SJCRH30 (cell line): ENCODE results near the gene SSPN. TPM values are rescaled to one million over a fixed set of nuclear protein-coding genes. Genes with fewer than 3 reads are reported as not detected.

ENCODE experiments used
- DNase-seq, 2 experiments: peaks; one replicate each; pipeline ENCODE4 v3.0.0-alpha.2; 2015 to 2020
- H3K27ac ChIP-seq: fragments of 250-450 bp; sonication (Bioruptor Pico); 2 replicates; pipeline ENCODE4 v1.5.1; 2020; ENCODE audit warnings: mild to moderate bottlenecking, moderate library complexity
- H3K27me3 ChIP-seq: fragments of 250-450 bp; sonication (Bioruptor Pico); 2 replicates; pipeline ENCODE4 v1.5.1; 2020; ENCODE audit warnings: mild to moderate bottlenecking, moderate library complexity
- H3K36me3 ChIP-seq: fragments of 250-450 bp; sonication (Bioruptor Pico); 2 replicates; pipeline ENCODE4 v1.5.1; 2020; ENCODE audit warnings: mild to moderate bottlenecking, moderate library complexity
- H3K4me1 ChIP-seq: fragments of 250-450 bp; sonication (Bioruptor Pico); 2 replicates; pipeline ENCODE4 v1.5.1; 2020; ENCODE audit warnings: mild to moderate bottlenecking, moderate library complexity
- H3K4me3 ChIP-seq: fragments of 250-450 bp; sonication (Bioruptor Pico); 2 replicates; pipeline ENCODE4 v1.5.1; 2020; ENCODE audit warnings: mild to moderate bottlenecking, moderate library complexity
- H3K9me3 ChIP-seq: fragments of 250-450 bp; sonication (Bioruptor Pico); replicated peaks from 2 replicates; pipeline ENCODE4 v1.5.1; 2020; ENCODE audit warnings: mild to moderate bottlenecking, moderate library complexity
- total RNA-seq: library from RNA; depleted of rRNA; stranded (reverse); fragments of >200 nt; shearing (Covaris generic); gene quantifications from 2 replicates; pipeline ENCODE4 v1.2.3, GENCODE V29; 2014; rRNA removed

Gene SSPN, protein sequence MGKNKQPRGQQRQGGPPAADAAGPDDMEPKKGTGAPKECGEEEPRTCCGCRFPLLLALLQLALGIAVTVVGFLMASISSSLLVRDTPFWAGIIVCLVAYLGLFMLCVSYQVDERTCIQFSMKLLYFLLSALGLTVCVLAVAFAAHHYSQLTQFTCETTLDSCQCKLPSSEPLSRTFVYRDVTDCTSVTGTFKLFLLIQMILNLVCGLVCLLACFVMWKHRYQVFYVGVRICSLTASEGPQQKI
- 2.8 and 4.0 TPM in 2 replicates for total RNA-seq

DNA sequence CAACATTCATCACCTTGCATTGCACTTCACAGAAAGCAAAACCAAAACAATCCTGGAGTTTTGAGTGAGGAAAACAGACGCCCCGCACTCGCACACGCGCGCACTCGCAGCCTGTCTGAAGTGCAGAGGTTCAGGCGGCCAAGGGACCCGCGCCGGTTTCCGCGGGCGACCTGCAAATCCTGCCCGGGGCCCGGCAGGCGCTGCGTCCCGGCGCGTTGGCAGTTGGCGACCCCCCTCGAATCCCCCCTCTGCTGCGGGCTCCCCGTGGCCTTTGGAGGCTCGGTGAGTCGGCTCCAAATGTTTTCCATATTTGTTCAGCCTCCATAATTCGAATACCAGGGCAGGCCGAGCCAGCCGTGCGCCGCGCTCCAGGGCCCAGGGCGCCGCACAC is at the start of gene SSPN:
TSS of gene SSPN (plus strand) at position 324 of the 391 bp plus-strand sequence. CDS start 100 bp downstream, outside the sequence.
- Histone ChIP-seq H3K4me3 (peak within 1 kb of the TSS; percentile 80), H3K9me3 (no peaks in the 10 kb centered on the region), H3K27me3 (no peaks in the 10 kb centered on the region), H3K36me3 (no peaks in the 10 kb centered on the region; the same call in 1 of the 2 replicates), H3K27ac (peak within 1 kb of the TSS; percentile 76), H3K4me1 (0 out of 2 replicates have a peak, but pooled peaks cover 5% of the 10 kb centered on the region)
- DNase-seq = peak; percentile 70 to 76

DNA sequence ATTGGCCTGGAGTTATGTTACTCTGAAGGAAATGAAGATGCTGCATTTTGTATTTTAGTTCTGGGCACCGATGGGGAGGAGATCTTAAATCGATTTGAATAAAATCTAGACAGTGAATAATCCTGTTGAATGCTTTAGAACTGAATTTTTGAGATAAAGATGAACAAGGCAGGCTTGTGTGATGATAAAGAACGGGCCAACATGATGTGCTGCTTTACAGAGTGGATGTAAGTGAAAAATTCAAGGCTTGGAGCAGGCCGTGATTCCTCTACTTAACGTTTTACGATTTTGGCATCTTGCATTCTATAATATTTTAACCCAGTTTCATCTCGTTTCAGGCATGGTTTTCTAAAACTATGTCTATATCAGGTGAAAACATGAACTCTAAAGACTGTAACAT is 47.1 kb upstream of the SSPN start:
- Histone ChIP-seq H3K4me1 (peaks cover 16% of the 10 kb centered on the region), H3K27ac (no peak overlapping the region), H3K4me3 (no peak overlapping the region), H3K9me3 (no peaks in the 10 kb centered on the region), H3K36me3 (no peaks in the 10 kb centered on the region), H3K27me3 (no peaks in the 10 kb centered on the region)
- DNase-seq = no peak

DNA sequence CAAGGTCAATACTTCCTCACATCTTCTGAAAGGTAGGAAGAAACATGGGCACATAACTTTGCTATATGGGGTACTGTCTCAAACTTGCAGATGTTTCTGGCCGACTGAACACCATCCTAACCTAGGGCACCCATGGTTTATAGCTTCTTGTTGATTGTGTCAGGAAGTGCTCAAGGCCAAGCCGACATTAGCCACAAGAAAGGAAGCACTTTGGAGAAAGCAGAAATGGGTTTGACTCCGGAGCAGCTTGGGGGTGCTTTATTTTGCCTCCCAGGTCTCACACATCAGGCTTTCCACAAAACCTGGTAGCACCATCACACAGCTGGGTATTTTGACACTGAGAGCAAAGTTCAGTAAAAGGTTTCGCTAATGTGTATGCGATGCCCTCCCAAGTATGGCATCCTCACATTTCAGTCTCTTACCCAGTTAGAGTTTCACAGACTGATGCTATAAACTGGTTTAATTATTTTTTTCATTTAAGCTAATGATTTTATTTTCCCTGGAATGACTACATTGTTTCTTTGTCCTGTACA is 45.3 kb upstream of the SSPN start:
- H3K27me3 ChIP-seq = no peaks in the 10 kb centered on the region
- no peaks in the 10 kb centered on the region for H3K9me3 ChIP-seq
- H3K4me1 ChIP-seq = peaks cover 26% of the 10 kb centered on the region
- no peak overlapping the region for H3K27ac ChIP-seq
- H3K36me3 ChIP-seq = no peaks in the 10 kb centered on the region
- H3K4me3 ChIP-seq = no peak overlapping the region
- DNase-seq = no peak

DNA sequence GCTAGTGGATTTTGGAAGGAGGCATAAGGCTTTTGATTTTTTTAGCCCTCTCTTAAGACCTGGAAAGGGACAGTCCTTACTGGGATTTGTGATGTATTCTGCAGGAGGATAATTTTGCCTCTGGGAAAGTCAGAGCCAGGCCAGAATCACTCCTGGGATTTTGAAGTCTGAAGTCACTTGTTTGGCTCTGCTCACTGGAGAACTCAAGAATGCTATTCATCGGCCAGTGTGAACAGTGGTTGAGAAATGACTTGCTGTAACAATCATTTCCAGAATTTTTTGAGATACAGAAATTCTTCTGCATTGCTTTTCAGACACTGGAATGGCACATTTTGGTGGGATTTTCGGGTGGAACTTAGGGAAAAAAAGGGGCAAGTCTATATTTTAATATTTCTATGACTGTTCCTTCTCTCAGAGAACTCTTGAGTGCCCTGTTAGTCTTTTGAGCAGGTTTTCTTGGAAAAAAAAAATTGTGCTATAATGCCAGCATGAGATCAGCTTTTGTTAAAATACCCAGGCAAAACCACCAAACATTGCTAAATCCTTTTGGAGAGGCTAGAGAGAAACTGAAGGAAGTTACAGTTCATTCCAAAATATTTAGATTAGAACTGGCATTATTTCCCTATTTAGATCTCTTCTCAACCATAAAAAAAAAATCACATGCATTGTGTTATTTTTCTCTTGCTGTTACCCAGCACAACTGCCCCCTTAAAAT is 44.5 kb upstream of the SSPN start:
- no peak for DNase-seq
- Histone ChIP-seq H3K4me1 (peaks cover 26% of the 10 kb centered on the region), H3K9me3 (no peaks in the 10 kb centered on the region), H3K36me3 (no peaks in the 10 kb centered on the region), H3K27me3 (no peaks in the 10 kb centered on the region), H3K27ac (no peak overlapping the region), H3K4me3 (no peak overlapping the region)

- H3K4me3 ChIP-seq = no peak overlapping the region
- H3K27me3 ChIP-seq = no peaks in the 10 kb centered on the region
- H3K36me3 ChIP-seq = no peaks in the 10 kb centered on the region
- DNase-seq = no peak
- no peaks in the 10 kb centered on the region for H3K9me3 ChIP-seq
- peaks cover 26% of the 10 kb centered on the region for H3K4me1 ChIP-seq
- H3K27ac ChIP-seq = no peak overlapping the region
Observed at GRCh38 chr12:26152507-26153102, 42.8 kb upstream of the SSPN start.

GRCh38 chr12:26153421-26154154 is 41.8 kb upstream of the SSPN start:
- H3K27me3 ChIP-seq = no peaks in the 10 kb centered on the region
- H3K9me3 ChIP-seq = no peaks in the 10 kb centered on the region
- no peak overlapping the region for H3K4me3 ChIP-seq
- no peaks in the 10 kb centered on the region for H3K36me3 ChIP-seq
- peak overlapping the region; percentile 26; the same call in 1 of the 2 replicates for H3K27ac ChIP-seq
- peak; percentile 23 to 26 for DNase-seq
- peaks cover 26% of the 10 kb centered on the region for H3K4me1 ChIP-seq

DNA sequence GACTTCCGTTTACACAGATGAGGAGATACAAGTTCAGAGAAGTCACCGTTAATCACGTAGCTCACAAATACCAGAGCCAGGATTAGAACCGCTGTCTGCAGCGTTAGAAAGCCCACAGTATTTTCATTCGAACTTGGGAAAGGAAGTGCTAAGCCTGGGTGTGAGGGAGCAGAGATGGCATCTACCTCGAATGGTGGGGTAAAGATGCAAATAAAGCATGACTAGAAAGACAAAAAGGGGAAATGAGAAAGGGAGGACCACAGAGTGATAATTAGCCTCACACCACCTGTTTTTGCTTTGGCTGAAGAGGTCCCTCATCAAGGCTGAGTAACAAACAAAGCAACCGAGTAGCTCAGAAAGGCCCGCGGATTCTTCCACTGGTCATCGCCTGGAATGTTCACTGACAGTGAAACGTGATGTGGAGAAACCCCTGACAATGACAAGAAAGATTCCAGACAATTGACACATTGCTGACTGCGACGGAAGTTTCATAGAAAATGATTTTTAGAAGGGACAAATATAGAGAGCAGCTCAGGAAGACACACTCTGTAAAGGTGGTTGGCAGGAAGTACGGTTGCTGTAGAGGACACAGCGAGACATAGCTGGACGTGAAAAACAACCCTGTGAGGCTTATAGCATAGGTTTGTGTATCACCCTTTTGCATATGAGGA is 39.0 kb upstream of the SSPN start:
- no peaks in the 10 kb centered on the region for H3K36me3 ChIP-seq
- no peaks in the 10 kb centered on the region for H3K9me3 ChIP-seq
- H3K27me3 ChIP-seq = no peaks in the 10 kb centered on the region
- H3K27ac ChIP-seq = no peak overlapping the region
- no peak overlapping the region for H3K4me3 ChIP-seq
- peaks cover 23% of the 10 kb centered on the region for H3K4me1 ChIP-seq
- no peak for DNase-seq

GRCh38 chr12:26157001-26157400 is 38.4 kb upstream of the SSPN start:
- Histone ChIP-seq H3K36me3 (no peaks in the 10 kb centered on the region), H3K9me3 (no peaks in the 10 kb centered on the region), H3K27me3 (no peaks in the 10 kb centered on the region), H3K27ac (no peak overlapping the region), H3K4me1 (peaks cover 21% of the 10 kb centered on the region), H3K4me3 (no peak overlapping the region)
- no peak for DNase-seq

DNA sequence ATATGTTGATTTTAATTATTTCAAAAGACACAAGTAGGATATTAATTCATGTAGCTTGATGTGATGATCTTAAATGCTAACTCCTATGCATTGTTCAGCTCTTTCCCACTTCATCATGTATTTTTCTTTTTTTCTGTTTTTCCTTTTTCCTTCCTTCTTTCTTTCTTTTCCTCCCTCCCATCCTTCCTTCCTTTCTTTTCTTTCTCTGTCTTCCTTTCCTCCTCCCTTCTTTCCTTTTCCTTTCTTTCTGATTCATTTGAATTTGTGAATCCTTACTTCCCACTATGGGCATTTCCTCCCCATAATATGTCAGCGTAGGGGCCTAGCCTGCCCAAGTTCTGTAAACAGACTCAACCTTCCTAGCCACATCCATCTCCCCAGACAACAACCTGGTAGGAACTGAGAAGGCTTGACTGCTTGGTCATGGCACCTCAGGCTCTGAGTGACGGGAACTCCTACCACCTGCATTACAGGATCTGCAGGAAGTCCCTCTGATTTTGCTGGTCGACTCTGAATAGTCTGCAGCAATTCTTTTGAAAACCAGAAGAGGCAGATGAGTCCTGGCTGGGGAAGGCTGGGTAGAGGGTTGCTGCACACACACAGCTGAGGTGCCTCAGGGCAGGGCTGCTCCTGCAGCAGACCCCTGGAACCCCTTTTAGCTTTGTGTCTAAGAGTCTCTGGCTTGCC is 37.2 kb upstream of the SSPN start:
- H3K27me3 ChIP-seq = no peaks in the 10 kb centered on the region
- no peak overlapping the region for H3K4me3 ChIP-seq
- H3K4me1 ChIP-seq = peaks cover 10% of the 10 kb centered on the region
- DNase-seq = no peak
- H3K27ac ChIP-seq = no peak overlapping the region
- H3K9me3 ChIP-seq = no peaks in the 10 kb centered on the region
- no peaks in the 10 kb centered on the region for H3K36me3 ChIP-seq

GRCh38 chr12:26162174-26162573 is 33.2 kb upstream of the SSPN start:
- no peaks in the 10 kb centered on the region for H3K9me3 ChIP-seq
- H3K27ac ChIP-seq = no peak overlapping the region
- no peak overlapping the region for H3K4me3 ChIP-seq
- H3K4me1 ChIP-seq = no peaks in the 10 kb centered on the region
- no peak for DNase-seq
- H3K36me3 ChIP-seq = no peaks in the 10 kb centered on the region
- H3K27me3 ChIP-seq = no peaks in the 10 kb centered on the region

GRCh38 chr12:26162905-26163304 is 32.5 kb upstream of the SSPN start:
- DNase-seq = no peak
- Histone ChIP-seq H3K4me1 (no peaks in the 10 kb centered on the region), H3K27ac (no peak overlapping the region), H3K4me3 (no peak overlapping the region), H3K9me3 (no peaks in the 10 kb centered on the region), H3K27me3 (no peaks in the 10 kb centered on the region), H3K36me3 (no peaks in the 10 kb centered on the region)

DNA sequence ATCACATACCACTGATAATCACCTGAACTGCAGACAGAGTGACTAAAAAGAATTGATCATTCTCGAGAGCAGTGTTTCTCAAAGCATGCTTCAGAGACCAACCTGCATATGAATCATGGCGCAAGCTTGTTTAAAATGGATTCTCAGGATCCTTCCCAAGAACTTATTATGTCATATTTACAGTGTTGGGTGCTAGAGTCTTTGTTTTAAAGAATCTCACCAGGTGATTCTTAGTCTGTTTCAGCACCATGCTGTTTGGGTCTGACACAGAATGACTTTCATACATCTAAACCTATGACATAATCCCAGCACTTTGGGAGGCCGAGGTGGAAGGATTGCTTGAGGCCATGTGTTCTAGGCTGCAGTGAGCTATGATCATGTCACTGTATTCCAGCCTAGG is 31.3 kb upstream of the SSPN start:
- Histone ChIP-seq H3K27ac (no peak overlapping the region), H3K9me3 (no peaks in the 10 kb centered on the region), H3K36me3 (no peaks in the 10 kb centered on the region), H3K27me3 (no peaks in the 10 kb centered on the region), H3K4me1 (no peaks in the 10 kb centered on the region), H3K4me3 (no peak overlapping the region)
- no peak for DNase-seq

DNA sequence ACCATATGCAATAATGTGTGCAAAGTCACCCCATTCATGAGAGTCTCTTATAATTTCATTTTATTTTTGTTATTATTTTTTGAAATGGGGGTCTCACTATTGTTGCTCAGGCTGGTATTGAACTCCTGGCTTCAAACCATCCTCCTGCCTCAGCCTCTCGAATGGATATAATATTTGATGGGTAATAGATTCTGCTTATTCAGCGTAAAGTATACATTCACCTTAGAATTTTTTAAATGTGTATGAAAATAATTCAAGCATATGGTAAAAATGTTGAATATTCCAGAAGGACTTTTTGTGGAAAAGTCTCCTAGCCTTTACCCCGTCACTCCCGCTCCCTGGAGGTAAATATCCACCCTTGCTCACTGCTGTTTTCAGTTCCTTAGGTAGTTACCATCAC is 23.4 kb upstream of the SSPN start:
- Histone ChIP-seq H3K4me1 (no peaks in the 10 kb centered on the region), H3K27ac (no peak overlapping the region), H3K27me3 (no peaks in the 10 kb centered on the region), H3K9me3 (no peaks in the 10 kb centered on the region), H3K36me3 (no peaks in the 10 kb centered on the region), H3K4me3 (no peak overlapping the region)
- DNase-seq = no peak

- no peak overlapping the region for H3K4me3 ChIP-seq
- no peaks in the 10 kb centered on the region for H3K27me3 ChIP-seq
- H3K27ac ChIP-seq = no peak overlapping the region
- H3K4me1 ChIP-seq = no peaks in the 10 kb centered on the region
- no peak for DNase-seq
- no peaks in the 10 kb centered on the region for H3K9me3 ChIP-seq
- H3K36me3 ChIP-seq = no peaks in the 10 kb centered on the region
Observed at GRCh38 chr12:26172539-26172938, 22.8 kb upstream of the SSPN start.
